BLaER1 treated with 17β-estradiol and CSF1 and Interleukin-3, amounts not matched to agents 10 nM and 100 nM (cell line): ENCODE measurements around the gene OLFM1.
A peak's percentile ranks its signal among the peaks of the same experiment; 100 is the strongest.

Experiments
- H3K27ac ChIP-seq, 11 experiments: shearing (Covaris generic); formaldehyde crosslinking; 2 replicates each; pipeline ENCODE4 v1.8.1; 2022
- H3K27me3 ChIP-seq, 11 experiments: shearing (Covaris generic); formaldehyde crosslinking; 2 replicates each; pipeline ENCODE4 v1.8.1; 2022
- H3K36me3 ChIP-seq, 11 experiments: shearing (Covaris generic); formaldehyde crosslinking; 2 replicates each; pipeline ENCODE4 v1.8.1; 2022
- H3K4me1 ChIP-seq, 10 experiments: shearing (Covaris generic); formaldehyde crosslinking; 2 replicates each; pipeline ENCODE4 v1.8.1; 2022
- H3K4me2 ChIP-seq, 11 experiments: shearing (Covaris generic); formaldehyde crosslinking; 2 replicates each; pipeline ENCODE4 v1.8.1; 2022
- H3K4me3 ChIP-seq, 10 experiments: shearing (Covaris generic); formaldehyde crosslinking; 2 replicates each; pipeline ENCODE4 v1.8.1; 2022
- H3K9ac ChIP-seq, 11 experiments: shearing (Covaris generic); formaldehyde crosslinking; 2 replicates each; pipeline ENCODE4 v1.8.1; 2022
- H3K9me3 ChIP-seq, 11 experiments: shearing (Covaris generic); formaldehyde crosslinking; replicated peaks in 1 of 11; 2 replicates each; pipeline ENCODE4 v1.8.1; 2022
- H4K20me1 ChIP-seq, 11 experiments: shearing (Covaris generic); formaldehyde crosslinking; 2 replicates each; pipeline ENCODE4 v1.8.1; 2022
- Cebpa-rat ChIP-seq, 11 experiments: shearing (Covaris generic); IDR thresholded peaks; 2 replicates each; pipeline ENCODE4 v1.8.1; 2022

OLFM1 gene

GRCh38 chr9:135123773-135124134 is 36.3 kb downstream of the OLFM1 start:
- Histone ChIP-seq H3K9ac (no peak overlapping the region), H3K4me1 (peaks cover 0 to 5% (median 0%) of the 10 kb centered on the region in 10 experiments; a peak in 3 of 20 replicates), H4K20me1 (no peaks in the 10 kb centered on the region), H3K27me3 (no peaks in the 10 kb centered on the region), H3K9me3 (peaks cover 4 to 11% (median 7%) of the 10 kb centered on the region in 11 experiments; a peak in 16 of 22 replicates), H3K4me2 (no peak overlapping the region), H3K27ac (no peak overlapping the region), H3K36me3 (no peaks in the 10 kb centered on the region), H3K4me3 (no peak overlapping the region)
- no peak for TF ChIP-seq Cebpa-rat (IDR thresholded peaks at IDR 0.05)

DNA sequence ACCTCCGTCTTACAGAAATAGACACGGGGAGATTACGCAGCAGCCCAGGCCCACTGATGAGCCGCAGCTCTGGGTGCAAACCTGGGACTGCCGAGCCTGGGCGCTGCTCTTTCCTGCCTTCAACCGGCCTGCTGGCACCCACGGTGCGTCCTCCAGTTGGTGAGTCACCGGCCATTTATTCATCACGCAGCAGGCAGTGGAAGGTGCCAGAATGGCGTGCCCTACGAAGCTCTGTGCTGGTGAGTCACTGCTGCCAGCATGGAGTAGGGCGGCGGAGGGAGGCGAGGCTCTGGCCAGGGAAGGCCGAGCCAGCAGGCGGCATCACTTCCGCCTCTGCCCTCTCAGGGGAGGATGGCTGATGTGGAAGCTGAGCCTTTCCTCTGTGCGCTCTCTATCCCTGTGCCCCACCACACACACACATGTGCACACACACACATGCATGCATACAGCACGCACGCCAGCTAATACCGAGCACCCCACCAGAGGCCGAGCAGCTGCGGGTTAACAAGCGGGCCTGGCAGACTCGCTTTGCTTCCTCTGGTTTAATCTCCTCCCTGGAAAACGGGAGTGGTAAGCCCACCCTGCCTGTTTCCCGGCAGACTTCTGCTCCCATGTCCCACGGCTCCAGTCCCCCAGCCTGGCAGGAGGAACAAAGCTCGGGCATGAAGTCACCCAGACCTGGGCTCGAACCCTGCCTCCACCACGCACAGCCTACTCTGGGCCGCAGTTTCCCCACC is 39.2 kb downstream of the OLFM1 start:
- no peak overlapping the region for H3K4me3 ChIP-seq
- no peak overlapping the region; a peak in 1 of 22 replicates for H3K4me2 ChIP-seq
- no peak for TF ChIP-seq Cebpa-rat (IDR thresholded peaks at IDR 0.05)
- no peak overlapping the region for H3K9ac ChIP-seq
- no peaks in the 10 kb centered on the region for H3K36me3 ChIP-seq
- no peaks in the 10 kb centered on the region for H4K20me1 ChIP-seq
- H3K9me3 ChIP-seq, result peaks cover 11 to 20% (median 16%) of the 10 kb centered on the region in 11 experiments; a peak in 20 of 22 replicates
- H3K4me1 ChIP-seq, result peaks cover 0 to 14% (median 2%) of the 10 kb centered on the region in 10 experiments; a peak in 8 of 20 replicates
- H3K27me3 ChIP-seq, result no peaks in the 10 kb centered on the region
- H3K27ac ChIP-seq, result no peak overlapping the region

DNA sequence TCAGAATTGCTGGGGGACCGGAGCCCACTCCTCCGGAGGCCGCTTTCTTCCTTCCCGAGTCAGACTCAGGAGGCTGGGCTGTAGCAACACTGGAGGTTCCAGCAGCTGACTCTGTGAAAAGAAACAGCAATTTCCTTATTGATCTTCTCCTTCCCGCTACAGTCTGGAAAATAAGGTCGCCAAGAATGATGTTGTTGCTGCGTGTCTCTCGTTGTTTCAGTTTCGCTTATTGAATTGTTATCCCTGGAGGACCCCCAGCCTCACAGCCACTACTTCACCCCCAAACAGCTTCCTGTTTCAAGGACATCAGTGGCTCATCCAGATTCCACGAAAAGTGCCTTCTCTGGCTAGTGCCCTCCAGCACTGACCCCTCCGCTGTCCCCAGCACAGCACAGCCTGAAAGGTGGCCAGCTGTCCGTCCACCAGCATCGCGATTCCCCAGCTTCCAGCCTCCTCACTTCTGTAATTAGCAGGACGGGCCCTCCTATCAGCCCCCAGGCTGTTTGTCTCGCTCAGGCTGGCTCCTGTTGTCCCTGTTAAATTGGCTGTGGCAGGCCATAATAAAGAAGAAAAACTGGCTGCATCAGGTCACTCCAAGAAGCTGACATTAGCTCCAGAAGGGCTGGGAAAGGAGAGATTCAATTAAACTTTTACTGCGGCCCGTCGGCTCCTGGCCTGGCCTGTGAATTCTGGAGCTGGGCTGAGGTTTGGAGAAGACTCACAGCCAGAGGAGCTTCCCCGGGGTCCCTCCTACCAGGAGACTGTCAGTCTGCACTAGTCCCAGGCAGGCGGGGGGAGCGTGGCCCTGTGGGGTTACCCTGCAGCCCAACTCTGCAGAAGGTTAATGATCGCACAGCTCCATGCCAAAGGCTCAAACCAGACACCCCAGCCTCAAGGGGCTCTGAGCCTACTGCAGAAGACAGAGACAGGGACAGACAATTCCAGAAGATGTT is 40.5 kb downstream of the OLFM1 start:
- H3K4me2 ChIP-seq, result no peak overlapping the region
- no peak overlapping the region for H3K27ac ChIP-seq
- no peaks in the 10 kb centered on the region for H3K36me3 ChIP-seq
- no peak overlapping the region for H3K4me3 ChIP-seq
- H4K20me1 ChIP-seq, result no peaks in the 10 kb centered on the region
- no peak for TF ChIP-seq Cebpa-rat (IDR thresholded peaks at IDR 0.05)
- H3K9ac ChIP-seq, result no peak overlapping the region
- no peaks in the 10 kb centered on the region for H3K27me3 ChIP-seq
- peaks cover 11 to 23% (median 16%) of the 10 kb centered on the region in 11 experiments; a peak in 20 of 22 replicates for H3K9me3 ChIP-seq
- H3K4me1 ChIP-seq, result peaks cover 0 to 14% (median 2%) of the 10 kb centered on the region in 10 experiments; a peak in 9 of 20 replicates

GRCh38 chr9:135129137-135129695 is 41.7 kb downstream of the OLFM1 start:
- no peak overlapping the region for H3K4me2 ChIP-seq
- peaks cover 11 to 23% (median 16%) of the 10 kb centered on the region in 11 experiments; a peak in 20 of 22 replicates for H3K9me3 ChIP-seq
- no peaks in the 10 kb centered on the region for H3K27me3 ChIP-seq
- H3K27ac ChIP-seq, result no peak overlapping the region
- no peaks in the 10 kb centered on the region for H3K36me3 ChIP-seq
- no peak for TF ChIP-seq Cebpa-rat (IDR thresholded peaks at IDR 0.05)
- no peak overlapping the region for H3K4me3 ChIP-seq
- H3K9ac ChIP-seq, result no peak overlapping the region
- no peaks in the 10 kb centered on the region for H4K20me1 ChIP-seq
- H3K4me1 ChIP-seq, result peaks cover 8 to 21% (median 12%) of the 10 kb centered on the region in 10 experiments; a peak in 19 of 20 replicates

DNA sequence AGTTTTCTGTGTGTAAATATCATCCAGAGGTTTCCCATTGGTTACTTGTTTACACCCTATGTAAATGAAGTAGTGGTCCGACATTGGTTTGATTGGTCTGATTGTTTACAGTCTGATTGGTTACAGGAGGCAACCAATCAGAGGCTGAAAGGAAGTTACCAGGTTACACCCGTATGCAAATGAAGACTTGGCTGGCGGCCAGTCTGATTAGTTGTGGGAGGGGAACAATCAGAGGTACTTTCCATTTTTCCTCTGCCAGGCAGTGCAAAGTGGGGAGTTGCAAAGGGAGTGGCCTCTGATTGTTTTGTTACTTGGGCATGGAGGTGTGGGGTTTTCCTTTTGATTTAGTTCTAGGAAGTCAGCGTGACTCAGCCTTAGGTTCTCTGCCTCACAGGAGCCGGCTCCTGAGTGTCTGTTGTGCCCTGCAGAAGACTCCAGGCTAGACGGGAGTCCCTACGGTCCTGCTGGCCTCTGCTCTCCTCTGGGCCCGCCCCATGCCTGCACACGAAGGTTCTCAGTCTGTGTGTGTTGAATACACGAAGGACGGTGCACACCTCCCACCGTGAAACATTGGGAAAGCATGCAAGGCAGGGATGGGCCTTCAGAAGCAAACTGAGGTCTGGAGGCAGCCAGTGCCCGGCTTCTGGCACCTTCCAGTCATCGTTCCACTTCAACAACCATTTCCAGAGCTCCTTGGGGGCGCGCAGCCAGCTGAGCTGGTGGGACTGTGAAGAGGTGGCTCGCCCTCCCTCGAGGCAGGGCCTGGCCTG is 42.9 kb downstream of the OLFM1 start:
- Histone ChIP-seq H3K4me2 (peak overlapping the region in 5 of 11 experiments; percentile 11 to 50 (median 30); a peak in 7 of 22 replicates), H4K20me1 (no peaks in the 10 kb centered on the region), H3K36me3 (no peaks in the 10 kb centered on the region), H3K9me3 (peaks cover 11 to 30% (median 18%) of the 10 kb centered on the region in 11 experiments; a peak in 20 of 22 replicates), H3K27me3 (no peaks in the 10 kb centered on the region), H3K9ac (peak overlapping the region in 1 of 11 experiments; percentile 11; a peak in 1 of 22 replicates), H3K27ac (peak overlapping the region in 2 of 11 experiments; percentile 26 to 55; a peak in 2 of 22 replicates), H3K4me1 (peaks cover 12 to 27% (median 22%) of the 10 kb centered on the region in 10 experiments; a peak in 19 of 20 replicates), H3K4me3 (no peak overlapping the region)
- no peak for TF ChIP-seq Cebpa-rat (IDR thresholded peaks at IDR 0.05)

- peaks cover 11 to 30% (median 18%) of the 10 kb centered on the region in 11 experiments; a peak in 20 of 22 replicates for H3K9me3 ChIP-seq
- H3K27me3 ChIP-seq, result no peaks in the 10 kb centered on the region
- no peak overlapping the region for H3K4me2 ChIP-seq
These were observed 44.0 kb downstream of the OLFM1 start for GRCh38 chr9:135131488-135131887.

GRCh38 chr9:135132008-135132407 is 44.5 kb downstream of the OLFM1 start:
- no peak overlapping the region for H3K27ac ChIP-seq
- H3K36me3 ChIP-seq, result no peaks in the 10 kb centered on the region
- no peaks in the 10 kb centered on the region for H4K20me1 ChIP-seq
- peaks cover 11 to 30% (median 18%) of the 10 kb centered on the region in 11 experiments; a peak in 20 of 22 replicates for H3K9me3 ChIP-seq
- no peak for TF ChIP-seq Cebpa-rat (IDR thresholded peaks at IDR 0.05)
- H3K4me2 ChIP-seq, result no peak overlapping the region
- H3K9ac ChIP-seq, result no peak overlapping the region
- H3K27me3 ChIP-seq, result no peaks in the 10 kb centered on the region
- H3K4me1 ChIP-seq, result peaks cover 10 to 34% (median 29%) of the 10 kb centered on the region in 10 experiments; a peak in 19 of 20 replicates
- no peak overlapping the region for H3K4me3 ChIP-seq

More at GRCh38 chr9:135131488-135131887, 44.0 kb downstream of the OLFM1 start:
- Histone ChIP-seq H3K4me3 (no peak overlapping the region), H3K4me1 (peaks cover 11 to 33% (median 27%) of the 10 kb centered on the region in 10 experiments; a peak in 19 of 20 replicates), H3K9ac (no peak overlapping the region), H3K27ac (peak overlapping the region in 1 of 11 experiments; percentile 55; a peak in 1 of 22 replicates), H4K20me1 (no peaks in the 10 kb centered on the region), H3K36me3 (no peaks in the 10 kb centered on the region)
- TF ChIP-seq Cebpa-rat (IDR thresholded peaks at IDR 0.05), result no peak
